ENCODE measurements around the gene FNDC10. TPM values are rescaled to one million over a fixed set of nuclear protein-coding genes. Genes with fewer than 3 reads are reported as not detected.

FNDC10 gene
- total RNA-seq, 2 donors from 2014 or later, result 2.9 to 4.2 TPM

GRCh38 chr1:1625824-1626206 is 25.9 kb upstream of the FNDC10 start:
- peaks cover 5% of the 10 kb centered on the region for H3K4me1 ChIP-seq
- no peak overlapping the region for H3K27ac ChIP-seq
- DNase-seq, result no peak
- H3K4me3 ChIP-seq, result no peak overlapping the region
- no peaks in the 10 kb centered on the region for H3K9me3 ChIP-seq
- no peak overlapping the region for H3K9ac ChIP-seq (ENCODE audit: low read depth in 2 of 2, low read length in 2 of 2)
- no peaks in the 10 kb centered on the region for H3K36me3 ChIP-seq
- no peak for TF ChIP-seq CTCF (IDR thresholded peaks at IDR 0.05)
- intact Hi-C loops (cut with DNase I), result no loop called here
- peaks cover 5% of the 10 kb centered on the region for H3K27me3 ChIP-seq

- DNase-seq, result no peak
- no peak overlapping the region for H3K4me3 ChIP-seq
- H3K36me3 ChIP-seq, result no peaks in the 10 kb centered on the region
- H3K27me3 ChIP-seq, result peaks cover under 1% of the 10 kb centered on the region
- no peak for TF ChIP-seq CTCF (IDR thresholded peaks at IDR 0.05)
- H3K9ac ChIP-seq (ENCODE audit: low read depth in 2 of 2, low read length in 2 of 2), result no peak overlapping the region
- peaks cover 5% of the 10 kb centered on the region for H3K4me1 ChIP-seq
- intact Hi-C loops (cut with DNase I), result no loop called here
- H3K27ac ChIP-seq, result no peak overlapping the region
- H3K9me3 ChIP-seq, result no peaks in the 10 kb centered on the region
Observed at GRCh38 chr1:1625404-1625775, 25.5 kb upstream of the FNDC10 start.

- no peaks in the 10 kb centered on the region for H3K36me3 ChIP-seq
- no peaks in the 10 kb centered on the region for H3K9me3 ChIP-seq
- H3K4me1 ChIP-seq, result peaks cover 5% of the 10 kb centered on the region
- H3K27me3 ChIP-seq, result no peaks in the 10 kb centered on the region
- no peak overlapping the region for H3K27ac ChIP-seq
- no peak overlapping the region for H3K4me3 ChIP-seq
- no peak for TF ChIP-seq CTCF (IDR thresholded peaks at IDR 0.05)
- no peak overlapping the region for H3K9ac ChIP-seq (ENCODE audit: low read depth in 2 of 2, low read length in 2 of 2)
- no peak for DNase-seq
- intact Hi-C loops (cut with DNase I), result no loop called here
Observed at GRCh38 chr1:1624443-1625403, 24.8 kb upstream of the FNDC10 start.

GRCh38 chr1:1623631-1624442 is 23.9 kb upstream of the FNDC10 start:
- intact Hi-C loops (cut with DNase I), result no loop called here
- no peak overlapping the region for H3K4me3 ChIP-seq
- no peak for DNase-seq
- H3K9ac ChIP-seq (ENCODE audit: low read depth in 2 of 2, low read length in 2 of 2), result no peak overlapping the region
- no peaks in the 10 kb centered on the region for H3K27me3 ChIP-seq
- no peak for TF ChIP-seq CTCF (IDR thresholded peaks at IDR 0.05)
- H3K4me1 ChIP-seq, result peaks cover 5% of the 10 kb centered on the region
- no peaks in the 10 kb centered on the region for H3K9me3 ChIP-seq
- no peak overlapping the region for H3K27ac ChIP-seq
- H3K36me3 ChIP-seq, result no peaks in the 10 kb centered on the region

- intact Hi-C loops (cut with DNase I), result no loop called here
- peaks cover 5% of the 10 kb centered on the region for H3K4me1 ChIP-seq
- H3K9me3 ChIP-seq, result no peaks in the 10 kb centered on the region
- H3K36me3 ChIP-seq, result no peaks in the 10 kb centered on the region
- H3K4me3 ChIP-seq, result no peak overlapping the region
- H3K27ac ChIP-seq, result no peak overlapping the region
- H3K9ac ChIP-seq (ENCODE audit: low read depth in 2 of 2, low read length in 2 of 2), result no peak overlapping the region
- H3K27me3 ChIP-seq, result no peaks in the 10 kb centered on the region
- no peak for TF ChIP-seq CTCF (IDR thresholded peaks at IDR 0.05)
- DNase-seq, result no peak
Observed at GRCh38 chr1:1623181-1623630, 23.3 kb upstream of the FNDC10 start.
